ENCODE data around the gene DLG1. TPM values are rescaled to one million over a fixed set of nuclear protein-coding genes. Genes with fewer than 3 reads are reported as not detected.

Gene DLG1
- total RNA-seq, 2 experiments from 2014 or later, result 56.1 to 62.1 TPM

GRCh38 chr3:197010556-197011351 lies 287.7 kb downstream of the DLG1 start:
- POLR2A ChIA-PET, result no interaction called here
- CTCF ChIA-PET, result interaction anchor here (0.6 to 2.5 kb wide), 2 partner anchors 19 to 448 kb away, joined by 3 to 6 read pairs; partner anchors contain the start of gene MELTF

- ChIA-PET POLR2A (no interaction called here), CTCF (interaction anchor here (2.5 kb wide), 1 partner anchor 20 kb away, joined by 6 read pairs; the partner anchor contains the start of gene MELTF)
Observed at GRCh38 chr3:197009532-197010019, 288.8 kb downstream of the DLG1 start.

GRCh38 chr3:197008436-197009209 lies 289.8 kb downstream of the DLG1 start:
- CTCF ChIA-PET, result no interaction called here

GRCh38 chr3:197007953-197008352 lies 290.5 kb downstream of the DLG1 start:
- ChIA-PET POLR2A (no interaction called here), CTCF (no interaction called here)

More at GRCh38 chr3:197008436-197009209, 289.8 kb downstream of the DLG1 start:
- POLR2A ChIA-PET, result no interaction called here

- POLR2A ChIA-PET, result no interaction called here
- CTCF ChIA-PET, result interaction anchor here (0.6 to 3.6 kb wide), 2 partner anchors 22 to 865 kb away, joined by 3 to 13 read pairs; partner anchors contain the start of gene MELTF
Observed at GRCh38 chr3:197007296-197007940, 291.0 kb downstream of the DLG1 start.

DNA sequence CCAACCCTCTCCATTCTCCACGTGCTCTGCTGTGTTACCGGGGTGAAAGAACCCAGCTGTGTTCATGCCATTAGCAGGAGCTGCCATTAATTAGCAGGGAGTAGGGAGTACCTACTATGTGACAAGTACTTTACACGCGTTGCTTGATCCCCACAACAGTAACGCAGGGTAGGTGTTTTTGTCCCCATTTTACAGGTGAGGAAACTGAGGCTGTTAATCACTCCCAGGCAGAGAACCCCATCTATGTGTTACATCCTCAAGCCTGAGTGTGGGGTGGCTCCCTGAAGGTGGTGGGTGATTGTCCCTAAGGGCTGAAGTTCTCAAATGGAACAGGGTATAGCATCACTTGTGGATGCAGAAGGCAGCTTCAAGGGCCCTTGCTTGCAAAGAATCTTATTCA lies 291.6 kb downstream of the DLG1 start:
- POLR2A ChIA-PET, result no interaction called here
- CTCF ChIA-PET, result interaction anchor here (0.6 to 3.6 kb wide), 2 partner anchors 22 to 866 kb away, joined by 3 to 13 read pairs; partner anchors contain the start of gene MELTF

DNA sequence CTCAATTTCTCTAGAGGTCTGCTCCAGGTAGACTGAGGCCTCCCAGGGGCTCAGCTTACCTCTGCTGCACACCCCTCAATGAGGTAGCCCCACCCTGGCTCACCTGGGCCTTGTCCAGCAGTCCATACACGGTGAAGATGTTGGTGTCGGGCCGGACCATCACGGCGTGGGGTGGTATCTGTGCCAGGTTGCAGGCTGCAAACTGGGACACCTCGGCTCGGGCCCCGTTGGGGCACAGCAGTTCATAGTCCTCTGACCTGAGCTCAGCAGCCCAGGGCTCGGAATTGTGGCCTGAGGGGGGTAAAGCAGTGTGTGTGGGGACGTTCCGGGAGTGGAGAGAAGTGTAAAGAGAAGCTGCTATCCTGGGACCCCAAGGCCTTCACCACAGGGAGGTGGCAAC lies 292.0 kb downstream of the DLG1 start:
- CTCF ChIA-PET, result interaction anchor here (0.6 to 3.6 kb wide), 3 partner anchors 10 to 866 kb away, joined by 3 to 13 read pairs (median 5); partner anchors contain the start of gene MELTF

GRCh38 chr3:197003461-197004385 lies 294.7 kb downstream of the DLG1 start:
- POLR2A ChIA-PET, result no interaction called here
- CTCF ChIA-PET, result interaction anchor here (0.6 to 3.6 kb wide), 5 partner anchors 25 to 80 kb away, joined by 3 to 13 read pairs (median 4); partner anchors contain the start of gene MELTF

More for the DNA sequence above, 292.0 kb downstream of the DLG1 start:
- POLR2A ChIA-PET, result no interaction called here

- CTCF ChIA-PET, result interaction anchor here (0.6 to 1.8 kb wide), 5 partner anchors 26 to 548 kb away, joined by 3 to 5 read pairs (median 4); partner anchors contain the start of gene MELTF
- POLR2A ChIA-PET, result interaction anchor here (0.6 kb wide), 1 partner anchor 272 kb away, joined by 5 read pairs; no protein-coding TSS in a partner anchor
Observed at GRCh38 chr3:197002701-197003454, 295.5 kb downstream of the DLG1 start.

DNA sequence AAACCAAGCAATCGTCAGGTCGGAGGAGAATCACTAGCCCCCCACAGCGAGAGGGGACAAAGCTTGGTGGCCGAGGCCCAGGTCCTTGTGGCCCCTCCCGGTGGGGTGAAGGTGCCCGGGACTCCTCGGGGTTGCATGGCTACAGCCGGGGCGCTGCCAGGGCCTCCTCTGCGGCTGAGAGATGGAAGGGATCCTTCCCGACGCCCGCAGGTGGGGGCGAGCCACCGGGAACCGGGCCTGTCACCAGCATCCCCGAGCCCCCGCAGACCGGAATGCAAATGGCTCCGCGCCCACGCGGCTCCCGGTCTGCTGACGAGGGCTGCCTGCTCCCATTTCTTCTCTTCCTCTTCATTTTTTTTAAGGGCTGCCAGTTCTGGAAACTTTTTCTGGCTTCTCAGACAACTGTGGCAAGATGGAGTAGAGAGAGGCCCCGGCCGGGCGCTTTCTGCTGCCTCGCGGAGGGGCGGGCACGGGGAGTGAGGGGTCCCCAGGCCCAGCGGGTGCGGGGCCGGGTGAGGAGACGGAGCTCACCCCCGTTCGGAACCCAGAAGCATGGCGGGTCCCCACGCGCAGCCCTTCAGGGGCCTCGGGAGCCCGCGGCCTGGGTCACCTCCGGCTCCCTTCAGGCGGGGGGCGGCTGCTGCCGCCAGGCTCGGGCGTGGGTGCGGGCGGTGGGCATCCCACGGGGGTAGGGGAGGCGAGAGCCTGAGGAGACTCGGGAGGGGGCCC lies 296.3 kb downstream of the DLG1 start:
- ChIA-PET CTCF (interaction anchor here (0.8 to 1.8 kb wide), 4 partner anchors 28 to 549 kb away, joined by 3 to 6 read pairs (median 4); partner anchors contain the start of gene MELTF), POLR2A (no interaction called here)

DNA sequence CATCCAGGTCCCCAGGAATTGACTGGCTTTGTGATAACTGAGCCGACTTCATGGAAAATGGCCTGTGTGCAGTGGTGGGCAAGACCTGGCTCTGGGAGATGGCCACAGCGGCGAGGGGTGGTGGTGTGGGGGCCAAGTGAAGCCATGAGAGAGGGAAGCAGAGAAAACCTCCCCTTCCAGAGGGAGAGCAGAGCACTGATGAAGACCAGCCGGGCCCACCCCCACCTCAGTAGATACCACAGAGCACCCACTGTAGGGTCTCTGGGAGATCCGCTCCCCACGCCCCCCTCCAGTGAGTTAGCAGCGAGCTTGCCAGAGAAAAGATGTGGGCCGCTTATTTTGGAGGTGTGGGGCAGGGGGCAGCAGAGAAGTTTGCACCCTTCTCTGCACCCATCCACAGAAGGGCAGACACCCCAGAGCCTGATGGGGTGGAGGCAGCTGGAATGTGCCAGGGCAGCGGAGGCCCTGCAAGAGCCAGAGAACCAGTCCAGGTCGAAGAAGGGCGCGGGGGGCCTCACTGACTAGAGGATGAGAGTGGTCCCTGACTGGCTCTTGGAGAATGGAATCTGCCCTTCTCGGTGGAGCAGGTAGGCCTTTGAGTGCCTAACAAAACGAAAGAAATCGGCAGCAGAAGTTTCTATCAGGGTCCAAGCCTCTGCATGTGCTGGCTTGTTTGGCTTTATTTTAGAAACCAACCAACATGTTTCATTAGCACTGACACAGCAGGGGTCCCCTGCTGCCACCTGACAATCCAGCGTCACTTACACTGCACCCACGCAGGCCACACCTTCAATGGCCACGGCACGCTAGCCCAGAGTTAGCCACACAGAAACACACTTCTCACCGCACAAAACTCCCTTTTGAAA lies 297.1 kb downstream of the DLG1 start:
- ChIA-PET POLR2A (no interaction called here), CTCF (interaction anchor here (0.6 to 1.7 kb wide), 2 partner anchors 28 to 437 kb away, joined by 3 to 6 read pairs; partner anchors contain the start of gene MELTF)

- CTCF ChIA-PET, result no interaction called here
- POLR2A ChIA-PET, result no interaction called here
Observed at GRCh38 chr3:197000211-197000610, 298.2 kb downstream of the DLG1 start.

GRCh38 chr3:196998966-196999760 lies 299.2 kb downstream of the DLG1 start:
- ChIA-PET POLR2A (no interaction called here), CTCF (no interaction called here)

- ChIA-PET CTCF (interaction anchor here (1.8 kb wide), 1 partner anchor 33 kb away, joined by 6 read pairs; the partner anchor contains the start of gene MELTF), POLR2A (no interaction called here)
Observed at GRCh38 chr3:196997311-196997710, 301.1 kb downstream of the DLG1 start.

Data from activated CD8-positive, alpha-beta memory T cell treated with anti-CD3 and anti-CD28 coated beads for 36 hours (primary cell).